AG08396 (cell line): Measurements from ENCODE around the gene MAP6D1.
"Not testable (repeated sequence)": the region's sequence is repeated elsewhere in the genome, so short reads cannot be mapped to it uniquely, and the experiment has no call there.

Source experiments
- DNase-seq: peaks from one replicate; pipeline ENCODE4 v3.0.0; 2012; ENCODE audit warnings: low spot score, mixed read lengths

Gene MAP6D1

DNA sequence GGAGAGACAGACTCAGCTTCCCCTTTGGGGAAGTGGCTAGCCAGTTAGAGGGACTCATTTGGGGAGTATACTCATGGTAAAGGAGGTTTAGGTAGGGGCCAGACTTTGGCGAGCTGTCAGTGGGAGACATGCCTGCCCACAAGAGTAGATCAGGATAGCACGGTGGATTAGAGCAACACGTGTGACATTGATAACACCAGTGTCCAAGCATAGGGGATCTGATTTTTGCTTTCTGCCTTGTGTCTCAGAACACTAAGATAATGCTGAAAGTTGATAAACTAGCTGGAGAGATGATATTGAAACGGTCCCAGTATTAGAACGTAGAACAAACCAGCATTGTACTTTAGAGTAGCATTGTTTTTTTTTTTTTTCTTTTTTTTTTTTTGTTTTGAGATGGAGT, 25.9 kb downstream of the MAP6D1 start:
- no peak for DNase-seq

DNA sequence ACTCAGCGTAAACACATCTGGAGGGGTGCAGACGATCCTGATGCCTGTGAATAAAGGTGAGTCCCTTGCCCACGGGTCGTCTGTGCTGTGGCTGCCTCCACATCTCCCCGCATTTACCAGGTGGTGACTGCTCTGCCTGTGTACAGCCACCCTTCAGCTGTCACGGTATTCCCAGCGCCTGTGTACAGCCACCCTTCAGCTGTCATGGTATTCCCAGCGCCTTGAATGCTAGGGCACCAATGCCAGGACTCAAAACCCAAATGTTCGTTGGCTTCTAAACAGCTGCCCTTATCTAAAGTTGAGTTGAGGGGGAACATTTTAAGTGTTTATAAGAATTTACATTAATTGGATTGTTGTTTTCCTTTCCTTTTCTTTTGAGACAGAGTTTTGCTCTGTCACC, 27.4 kb downstream of the MAP6D1 start:
- DNase-seq = no peak

DNA sequence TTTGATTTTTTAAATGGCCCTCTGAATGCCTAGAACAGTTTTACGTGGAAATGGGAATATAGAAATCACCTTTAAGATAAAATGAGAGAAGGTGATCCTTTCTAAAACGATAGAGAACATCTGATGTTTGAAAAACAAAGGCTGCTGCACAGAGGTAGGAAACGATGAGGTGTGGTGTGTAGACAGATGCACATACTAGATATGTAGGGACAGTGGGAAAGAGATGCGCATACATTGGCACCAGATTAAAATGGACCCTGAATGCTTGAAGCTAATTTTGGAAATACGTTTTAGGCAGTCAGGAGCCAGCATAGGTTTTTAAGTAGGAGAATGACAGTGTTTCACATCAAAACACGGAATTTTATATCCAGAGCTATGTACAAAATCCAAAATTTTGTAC, 29.0 kb downstream of the MAP6D1 start:
- DNase-seq = no peak

DNA sequence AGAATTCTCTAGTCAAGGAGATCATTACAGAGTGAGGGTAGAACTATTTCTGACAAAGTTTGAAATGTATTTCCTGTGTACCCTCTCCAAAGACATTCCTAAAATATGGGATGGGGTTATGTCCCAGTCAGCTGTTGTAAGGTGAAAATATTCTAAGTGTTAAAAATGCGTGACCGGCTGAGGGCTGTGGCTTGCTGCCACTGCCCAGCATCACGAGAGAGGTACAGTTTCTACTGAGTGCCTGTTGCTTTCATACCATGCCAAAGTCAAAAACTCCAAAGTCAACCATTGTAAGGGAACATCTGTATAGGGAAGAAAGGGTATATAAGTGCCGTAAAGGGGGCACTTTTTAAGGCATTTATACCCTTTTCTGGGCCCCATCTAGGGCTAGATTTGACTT, 30.9 kb downstream of the MAP6D1 start:
- DNase-seq = no peak

DNA sequence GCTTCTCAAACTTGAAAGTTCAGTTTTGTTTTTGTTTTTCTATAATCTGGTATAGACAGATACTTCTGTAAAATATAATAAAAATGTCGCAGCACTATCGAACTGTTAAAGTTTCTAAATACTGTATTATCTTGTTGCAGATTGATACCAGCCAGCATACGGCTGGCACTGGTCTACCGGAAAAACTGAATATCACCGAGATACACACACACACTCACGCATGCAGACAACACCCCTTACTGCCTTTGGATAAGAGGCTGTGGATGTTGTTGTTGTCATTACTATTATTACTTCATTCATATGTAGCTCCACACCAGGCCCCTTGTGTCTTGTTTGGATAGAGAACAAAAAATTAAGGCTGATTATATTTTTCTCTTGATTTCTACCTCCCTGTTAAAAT, 32.4 kb downstream of the MAP6D1 start:
- no peak for DNase-seq

DNA sequence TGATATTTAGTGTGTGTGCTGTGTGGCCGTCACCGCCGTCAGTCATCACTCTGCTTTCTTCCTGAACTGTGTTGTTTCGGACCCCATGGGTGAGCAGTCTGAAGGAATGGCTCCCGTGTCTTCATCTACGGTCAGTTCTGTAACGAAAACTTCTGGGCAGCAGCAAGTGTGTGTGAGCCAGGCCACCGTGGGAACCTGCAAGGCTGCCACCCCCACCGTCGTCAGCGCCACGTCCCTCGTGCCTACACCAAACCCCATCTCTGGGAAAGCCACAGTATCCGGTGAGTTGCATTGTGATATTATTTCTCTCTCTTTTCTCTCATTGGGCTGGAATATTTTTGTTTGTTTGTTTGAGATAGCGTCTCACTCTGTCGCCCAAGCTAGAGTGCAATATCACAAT, 34.7 kb downstream of the MAP6D1 start:
- no peak for DNase-seq

DNA sequence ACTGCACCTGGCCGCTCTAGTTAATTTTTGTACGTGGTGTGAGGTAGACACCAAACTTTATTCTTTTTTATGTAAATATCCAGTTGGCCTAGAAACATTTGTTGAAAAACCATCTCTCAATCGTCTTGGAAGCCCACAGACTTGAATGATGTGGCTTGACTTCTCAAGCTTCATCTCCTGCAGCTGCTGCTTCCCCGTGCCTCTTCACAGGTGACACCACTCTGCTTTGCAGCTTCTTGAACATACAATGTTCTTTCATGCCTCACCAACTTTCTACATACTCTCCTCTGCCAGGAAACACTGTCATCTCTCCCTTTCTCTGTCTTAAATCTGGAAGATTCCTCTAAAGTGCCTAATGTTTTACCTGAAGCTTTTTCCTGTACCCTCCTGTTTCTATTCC, 35.6 kb downstream of the MAP6D1 start:
- DNase-seq = no peak

DNA sequence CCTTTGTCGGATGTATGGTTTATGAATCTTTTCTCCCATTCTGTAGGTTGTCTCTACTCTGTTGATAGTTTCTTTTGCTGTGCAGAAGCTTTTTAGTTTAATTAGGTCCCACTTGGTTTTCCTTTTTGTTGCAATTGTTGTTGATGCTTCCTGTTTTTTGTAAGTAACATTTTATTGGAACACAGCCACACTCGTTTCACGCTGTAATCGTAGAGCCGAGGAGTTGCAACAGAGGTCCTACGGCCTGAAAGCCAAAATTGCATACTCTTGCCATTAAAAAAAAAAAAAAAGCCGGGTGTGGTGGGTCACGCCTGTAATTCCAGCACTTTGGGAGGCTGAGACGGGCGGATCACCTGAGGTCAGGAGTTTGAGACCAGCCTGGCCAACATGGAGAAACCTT, 40.9 kb downstream of the MAP6D1 start:
- DNase-seq = not testable (repeated sequence)

DNA sequence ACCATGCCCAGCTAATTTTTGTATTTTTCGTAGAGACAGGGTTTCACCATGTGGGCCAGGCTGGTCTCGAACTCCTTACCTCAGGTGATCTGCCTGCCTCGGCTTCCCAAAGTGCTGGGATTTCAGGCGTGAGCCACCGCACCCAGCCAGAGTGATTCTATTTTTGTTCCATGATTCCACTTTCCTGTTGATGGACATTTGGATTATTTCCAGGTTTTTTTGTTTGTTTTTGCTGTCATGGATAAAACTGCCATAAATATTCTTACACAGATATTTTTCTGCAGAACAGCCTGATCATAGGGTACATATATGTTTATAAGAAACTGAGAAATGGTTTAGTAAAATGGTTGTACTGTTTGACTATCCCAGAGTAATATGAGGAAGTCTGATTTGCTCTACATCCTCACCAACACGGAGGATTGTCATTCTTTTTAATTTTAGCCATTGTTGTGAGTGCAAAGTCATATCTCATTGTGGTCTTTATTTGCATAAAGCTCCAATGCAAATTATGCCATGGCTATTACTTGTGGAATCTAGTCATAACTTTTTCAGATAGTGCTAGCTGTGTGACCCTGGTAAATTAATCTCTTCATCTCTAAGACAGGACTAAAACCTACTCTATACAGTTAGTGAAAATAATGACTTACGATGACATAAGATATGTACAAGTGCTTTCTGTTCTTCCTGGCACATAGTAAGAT, 42.7 kb downstream of the MAP6D1 start:
- no peak for DNase-seq

DNA sequence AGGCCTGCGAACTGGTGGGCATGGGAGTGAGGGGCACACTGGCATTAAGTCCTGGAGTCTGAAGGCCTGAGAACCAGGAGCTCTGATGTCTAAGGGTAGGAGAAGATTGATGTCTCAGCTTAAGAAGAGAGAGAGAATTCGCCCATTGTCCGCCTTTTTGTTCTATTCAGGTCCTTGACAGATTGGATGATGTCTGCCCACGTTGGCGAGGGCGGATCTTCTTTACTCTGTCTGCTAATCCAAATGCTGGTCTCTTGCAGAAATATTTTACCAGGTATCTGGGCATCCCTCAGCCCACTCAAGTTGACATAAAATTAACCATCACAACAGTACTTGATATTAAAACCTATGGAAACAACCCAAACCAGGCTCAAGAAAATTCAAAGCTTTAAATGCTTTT, 44.1 kb downstream of the MAP6D1 start:
- DNase-seq = no peak

DNA sequence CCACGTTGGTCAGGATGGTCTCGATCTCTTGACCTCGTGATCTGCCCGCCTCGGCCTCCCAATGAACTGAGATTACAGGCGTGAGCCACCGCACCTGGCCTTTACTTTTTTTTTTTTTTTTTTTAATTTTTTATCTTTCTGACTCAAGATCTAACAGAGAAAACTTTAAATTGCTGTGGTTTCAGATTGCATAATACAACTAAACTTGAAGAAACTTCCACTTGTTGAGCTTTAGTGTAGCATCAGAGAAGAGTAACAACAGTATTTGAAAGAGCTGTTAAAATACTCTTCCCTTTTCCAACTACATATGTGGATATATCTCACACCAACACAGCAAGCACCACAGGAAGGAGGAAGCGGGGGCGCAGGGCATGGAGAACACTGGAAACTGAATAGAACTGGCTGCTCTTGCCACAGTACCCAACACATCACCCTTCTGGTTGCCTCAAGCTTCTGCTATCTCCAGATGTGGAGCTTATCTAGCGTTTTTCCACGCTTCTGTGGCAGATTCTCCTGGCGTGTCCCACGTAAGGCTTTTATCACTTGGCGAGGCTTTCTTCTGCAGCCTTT, 45.4 kb downstream of the MAP6D1 start:
- no peak for DNase-seq

DNA sequence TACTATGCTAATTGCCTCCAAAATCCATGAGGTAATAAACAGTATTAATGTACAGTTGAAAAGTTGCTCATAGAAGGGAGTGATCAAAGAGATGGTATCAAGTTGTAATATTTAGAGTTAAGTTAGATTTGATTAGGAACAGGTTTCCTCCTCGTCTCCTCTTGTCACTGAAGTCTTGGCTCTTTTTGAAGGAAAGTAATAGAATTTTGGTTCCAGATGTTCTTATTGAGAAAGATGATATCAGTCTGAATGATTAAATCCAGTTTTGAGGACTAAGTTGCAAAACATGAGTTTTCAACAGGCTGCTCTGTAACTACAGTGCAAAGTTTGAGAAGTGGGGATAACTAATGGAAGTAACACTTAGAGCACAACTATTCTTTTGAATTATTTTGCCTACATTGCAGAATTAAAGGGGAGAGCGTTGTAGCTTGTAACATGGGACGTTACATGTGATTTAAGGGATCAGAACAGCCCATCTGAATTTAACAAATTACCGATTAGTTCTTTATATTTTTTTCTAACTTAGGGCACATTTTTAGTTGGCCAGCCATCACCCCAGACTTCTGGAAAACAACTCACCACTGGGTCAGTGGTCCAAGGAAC, 48.3 kb downstream of the MAP6D1 start:
- no peak for DNase-seq

DNA sequence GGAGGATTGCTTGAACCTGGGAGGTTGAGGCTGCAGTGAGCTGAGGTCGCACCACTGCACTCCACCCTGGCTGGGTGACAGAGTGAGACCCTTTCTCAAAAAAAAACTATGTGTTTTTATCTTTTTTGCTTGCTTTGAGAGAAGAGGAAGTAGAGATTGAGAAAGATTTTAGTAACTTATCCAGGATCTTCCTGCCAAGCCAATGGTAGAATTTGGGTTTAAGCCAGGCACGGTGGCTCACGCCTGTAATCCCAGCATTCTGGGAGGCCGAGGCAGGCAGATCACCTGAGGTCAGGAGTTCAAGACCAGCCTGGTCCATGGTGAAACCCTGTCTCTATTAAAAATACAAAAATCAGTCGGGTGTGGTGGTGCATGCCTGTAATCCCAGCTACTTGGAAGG, 48.9 kb downstream of the MAP6D1 start:
- not testable (repeated sequence) for DNase-seq

DNA sequence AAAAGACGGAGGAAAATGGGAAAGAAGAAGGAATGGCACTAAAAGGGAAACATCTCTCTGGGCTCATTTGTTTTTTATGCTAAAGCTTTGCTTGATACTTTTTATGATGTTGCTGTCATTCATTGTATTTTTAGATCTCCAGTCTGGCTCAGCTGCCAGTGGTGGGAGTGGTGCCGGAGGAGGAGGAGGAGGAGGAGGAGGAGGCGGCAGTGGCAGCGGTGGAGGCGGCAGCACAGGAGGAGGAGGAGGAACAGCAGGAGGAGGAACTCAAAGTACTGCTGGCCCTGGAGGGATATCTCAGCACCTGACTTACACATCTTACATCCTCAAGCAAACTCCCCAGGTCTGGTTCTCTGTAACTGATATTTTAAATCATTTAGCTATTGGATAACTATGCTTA, 49.6 kb downstream of the MAP6D1 start:
- DNase-seq = no peak

DNA sequence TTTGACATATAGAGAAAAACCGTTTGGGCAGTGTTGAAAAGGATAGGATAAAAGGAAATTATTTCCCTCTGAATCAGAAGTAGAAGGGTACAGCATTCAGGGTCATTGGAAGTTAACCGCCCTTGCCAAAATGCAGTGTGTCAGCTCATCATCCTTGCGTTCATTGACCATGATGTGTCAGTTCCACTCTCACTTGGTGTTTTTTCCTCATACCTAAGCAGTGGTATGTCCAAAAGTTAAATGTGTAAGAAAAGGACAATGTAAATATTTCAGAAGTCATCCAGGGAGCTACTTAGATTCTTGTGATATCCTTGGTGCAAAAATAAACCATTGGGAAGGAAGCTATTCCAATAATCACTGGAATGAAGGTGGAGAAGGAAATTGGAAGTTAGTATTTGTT, 50.7 kb downstream of the MAP6D1 start:
- DNase-seq = peak; percentile 51

DNA sequence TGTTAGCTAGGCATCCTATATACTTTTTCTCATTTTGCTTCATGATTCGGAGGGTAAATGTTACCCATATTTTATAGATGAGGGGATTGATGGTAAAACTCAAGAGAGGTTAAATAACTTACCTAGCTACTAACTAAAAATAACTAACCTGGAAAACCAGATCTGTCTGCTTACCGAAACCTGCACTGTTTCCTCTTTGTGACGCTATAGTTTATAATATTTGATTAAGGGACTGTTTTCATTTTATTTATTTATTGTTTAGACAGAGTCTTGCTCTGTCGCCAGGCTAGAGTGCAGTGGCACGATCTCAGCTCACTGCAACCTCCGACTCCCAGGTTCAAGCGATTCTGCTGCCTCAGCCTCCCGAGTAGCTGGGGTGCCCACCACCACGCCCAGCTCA, 55.9 kb downstream of the MAP6D1 start:
- no peak for DNase-seq

DNA sequence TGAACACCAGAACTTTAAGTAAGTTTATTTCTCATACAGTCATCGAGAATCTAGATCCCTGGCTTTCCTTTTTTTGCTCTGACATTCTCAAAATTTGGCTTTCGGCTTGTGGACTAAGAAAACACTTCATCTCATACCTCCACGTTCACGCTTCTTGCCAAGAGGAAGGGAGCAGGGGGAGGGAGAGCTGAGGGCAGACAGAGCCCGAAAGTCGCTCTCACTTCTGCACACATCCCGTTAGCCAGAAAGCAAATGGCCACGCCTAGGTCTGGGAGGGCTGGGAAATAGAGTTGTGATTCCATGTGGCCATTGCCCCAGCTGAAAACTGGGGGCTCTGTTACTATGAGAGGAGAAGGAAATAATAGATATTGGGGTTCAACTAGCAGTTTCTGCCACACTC, 57.3 kb downstream of the MAP6D1 start:
- DNase-seq = no peak

DNA sequence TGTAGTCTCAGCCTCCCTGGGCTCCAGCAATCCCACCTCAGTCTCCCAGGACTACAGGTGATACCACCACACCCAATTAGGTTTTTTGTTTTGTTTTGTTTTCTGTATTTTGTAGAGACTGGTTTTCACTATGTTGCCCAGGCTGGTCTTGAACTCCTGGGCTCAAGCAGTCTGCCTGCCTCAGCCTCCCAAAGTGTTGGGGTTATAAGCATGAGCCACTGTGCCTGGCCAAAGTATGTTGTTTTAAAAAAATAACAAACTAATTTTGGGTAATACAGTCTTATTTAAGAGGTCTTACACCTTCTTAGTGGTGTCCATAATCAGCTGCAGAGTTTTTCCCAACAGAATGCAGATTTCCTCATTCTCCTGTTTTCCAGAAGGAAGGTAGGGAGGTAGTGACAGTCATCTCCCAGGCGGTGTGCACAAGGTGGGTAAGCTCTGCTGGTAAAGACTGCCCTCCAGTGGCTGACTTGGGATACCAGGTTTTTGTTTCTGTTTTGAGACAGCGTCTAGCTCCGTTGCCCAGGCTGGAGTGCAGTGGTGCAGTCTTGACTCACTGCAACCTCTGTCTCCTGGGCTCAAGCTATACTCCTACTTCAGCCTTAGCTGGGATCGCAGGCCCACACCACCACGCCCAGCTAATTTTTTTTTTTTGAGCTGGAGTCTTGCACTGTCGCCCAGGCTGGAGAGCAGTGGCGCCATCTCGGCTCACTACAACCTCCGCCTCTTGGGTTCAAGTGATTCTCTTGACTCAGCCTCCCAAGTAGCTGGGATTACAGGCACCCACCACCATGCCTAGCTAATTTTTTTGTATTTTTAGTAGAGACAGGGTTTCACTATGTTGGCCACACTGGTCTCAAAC, 58.4 kb downstream of the MAP6D1 start:
- DNase-seq = peak; percentile 73

DNA sequence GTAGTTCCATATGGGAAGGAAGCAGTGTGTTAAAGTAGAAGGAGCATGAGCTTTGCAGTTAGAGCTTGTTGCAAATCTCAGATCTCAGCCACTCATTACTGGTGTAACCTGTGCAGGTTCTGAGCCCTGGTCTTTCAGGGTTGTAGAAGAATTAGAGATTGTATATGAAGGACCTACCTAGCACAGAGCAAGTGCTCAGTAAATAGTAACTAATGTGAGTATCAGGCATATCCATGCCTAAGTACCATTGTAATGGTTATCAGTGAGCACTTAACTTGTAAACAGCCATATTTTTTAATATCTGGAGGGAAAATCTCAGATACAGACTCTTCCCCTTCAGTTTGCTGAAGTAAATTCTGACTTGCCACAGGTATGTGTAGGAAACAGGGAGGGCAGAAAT, 59.3 kb downstream of the MAP6D1 start:
- DNase-seq = no peak
